Lower leg skin (tissue), 4 donors: Measurements from ENCODE around the gene MTAP. TPM values are rescaled to one million over a fixed set of nuclear protein-coding genes. Genes with fewer than 3 reads are reported as not detected.

Experiments used
- DNase-seq, 2 donors: peaks; one replicate each; pipeline ENCODE4 v3.0.0-alpha.2; 2019; ENCODE audit warnings: low spot score in 2 of 2
- H3K4me3 ChIP-seq: fragments of 200-600 bp; sonication (generic); 2 replicates; pipeline ENCODE4 v1.5.1; 2017; ENCODE audit warnings: mild to moderate bottlenecking, low read depth; ENCODE audit not compliant: poor library complexity, severe bottlenecking
- CTCF ChIP-seq, 3 donors: fragments of 450-650 bp; IDR thresholded peaks; one replicate each; pipeline ENCODE4 v1.5.1; 2016; ENCODE audit warnings: antibody characterized with exemption in 3 of 3, mild to moderate bottlenecking in 3 of 3, moderate library complexity in 2 of 3
- POLR2A ChIP-seq, 2 donors: fragments of 450-650 bp; IDR thresholded peaks; one replicate each; pipeline ENCODE4 v1.6.1; 2016 to 2017; ENCODE audit warnings: antibody characterized with exemption in 2 of 2, mild to moderate bottlenecking in 1 of 2, moderate library complexity in 1 of 2
- WGBS, 2 donors: methylation state at CpG; one replicate each; pipeline ENCODE4 v1.1.5; 2018; 5-methylcytosine and 5-hydroxymethylcytosine counted together
- intact Hi-C: fragments of 100-400 bp; cut with DNase I; formaldehyde crosslinking; loops from one replicate; pipeline ENCODE4 v1.15.0; 2023; ENCODE audit warnings: low total_unique reads
- total RNA-seq, 4 donors: library from RNA; depleted of rRNA; stranded (reverse); fragments of >200 nt; gene quantifications; one replicate each; pipeline ENCODE4 v1.1.0, GENCODE V29; 2016

Gene MTAP
- total RNA-seq, 4 donors from 2014 or later = 12.9 to 18.2 (median 14.7) TPM

GRCh38 chr9:21965401-21965951, 163.0 kb downstream of the MTAP start:
- intact Hi-C loops = no loop called here
- no peak overlapping the region for H3K4me3 ChIP-seq
- TF ChIP-seq CTCF (IDR thresholded peaks at IDR 0.05) = no peak
- no peak for TF ChIP-seq POLR2A (IDR thresholded peaks at IDR 0.05)
- no peak for DNase-seq
- WGBS, 2 donors = 3 to 4% methylated on average over 30 of the region's 30 CpGs

- TF ChIP-seq CTCF (IDR thresholded peaks at IDR 0.05) (no peak), POLR2A (IDR thresholded peaks at IDR 0.05) (no peak)
- WGBS, 2 donors = 26 to 31% methylated on average over 15 of the region's 15 CpGs
- intact Hi-C loops = no loop called here
- DNase-seq = no peak
- H3K4me3 ChIP-seq = no peak overlapping the region
These were observed 163.9 kb downstream of the MTAP start for GRCh38 chr9:21966140-21966851.

GRCh38 chr9:21967169-21967568, 164.7 kb downstream of the MTAP start:
- H3K4me3 ChIP-seq = no peak overlapping the region
- 18 to 26% methylated on average over 19 of the region's 19 CpGs for WGBS, 2 donors
- no peak for DNase-seq
- no peak for TF ChIP-seq POLR2A (IDR thresholded peaks at IDR 0.05)
- no peak for TF ChIP-seq CTCF (IDR thresholded peaks at IDR 0.05)
- intact Hi-C loops = no loop called here

- no peak for TF ChIP-seq POLR2A (IDR thresholded peaks at IDR 0.05)
- TF ChIP-seq CTCF (IDR thresholded peaks at IDR 0.05) = no peak
- H3K4me3 ChIP-seq = no peak overlapping the region
- intact Hi-C loops = no loop called here
- DNase-seq = peak in 1 of 2 donors; percentile 60
- 29 to 35% methylated on average over 10 of the region's 10 CpGs for WGBS, 2 donors
These were observed 165.3 kb downstream of the MTAP start for GRCh38 chr9:21967702-21968101.

- H3K4me3 ChIP-seq = no peak overlapping the region
- peak in 1 of 2 donors; percentile 78 for DNase-seq
- intact Hi-C loops = no loop called here
- TF ChIP-seq POLR2A (IDR thresholded peaks at IDR 0.05) (no peak), CTCF (IDR thresholded peaks at IDR 0.05) (no peak)
- WGBS, 2 donors = 9 to 12% methylated on average over 41 of the region's 41 CpGs
These were observed 166.0 kb downstream of the MTAP start for GRCh38 chr9:21968331-21969010.
